ENCODE results near the gene CLCN1. TPM values are rescaled to one million over a fixed set of nuclear protein-coding genes. Genes with fewer than 3 reads are reported as not detected.

The CLCN1 gene
- total RNA-seq, 1 experiment from 2014 or later, result 0.13 TPM

- no peak overlapping the region for H2BK120ac ChIP-seq (ENCODE audit: low read depth, low read length, poor library complexity, severe bottlenecking)
- Mint-ChIP-seq H3K4me3 (no peak overlapping the region), H3K27me3 (ENCODE audit: low read depth) (peaks cover 4% of the 10 kb centered on the region), H3K4me1 (peaks cover 19 to 29% of the 10 kb centered on the region in 2 experiments), H3K27ac (no peak overlapping the region), H3K9me3 (no peaks in the 10 kb centered on the region; a peak in 1 of 5 replicates), H3K36me3 (ENCODE audit: insufficient read depth in 1 of 3, low read depth in 3 of 3) (no peaks in the 10 kb centered on the region; a peak in 1 of 7 replicates)
- no peaks in the 10 kb centered on the region for H3K23me2 ChIP-seq (ENCODE audit: insufficient read length, low read depth, low read length, poor library complexity, severe bottlenecking)
- no peak overlapping the region for H3K4ac ChIP-seq (ENCODE audit: low read depth, low read length)
- no peak for DNase-seq
- H3K9ac ChIP-seq (ENCODE audit: extremely low read depth, insufficient read length, low read length), result no peak overlapping the region
- H3K14ac ChIP-seq (ENCODE audit: insufficient read depth, low read length), result no peak overlapping the region
- WGBS (ENCODE audit: extremely low coverage, insufficient read length, low lambda C conversion rate), result no CpG with 5 or more reads among the region's 10 CpGs
- no peaks in the 10 kb centered on the region for H3K4me1 ChIP-seq (ENCODE audit: insufficient read depth, low read length)
- H4K20me1 ChIP-seq (ENCODE audit: control insufficient read depth, insufficient read depth, insufficient read length), result no peaks in the 10 kb centered on the region
- no peak overlapping the region for H2BK20ac ChIP-seq (ENCODE audit: low read depth, low read length, poor library complexity, severe bottlenecking)
- no peaks in the 10 kb centered on the region for H3K79me1 ChIP-seq (ENCODE audit: insufficient read depth, low read depth, low read length, poor library complexity, severe bottlenecking)
- no peaks in the 10 kb centered on the region for H3K27me3 ChIP-seq (ENCODE audit: insufficient read depth, low read length)
- H2AK5ac ChIP-seq (ENCODE audit: insufficient read length, low read length), result no peak overlapping the region
- H2BK5ac ChIP-seq (ENCODE audit: insufficient read length, low read length), result no peak overlapping the region
- H3K27ac ChIP-seq (ENCODE audit: insufficient read length, low read depth, low read length), result no peak overlapping the region
- H3K79me2 ChIP-seq (ENCODE audit: insufficient read depth, low read length), result no peaks in the 10 kb centered on the region
- H3T11ph ChIP-seq (ENCODE audit: low read length), result no peak overlapping the region
- H3K23ac ChIP-seq (ENCODE audit: insufficient read length, low read depth, low read length), result no peak overlapping the region
- H3K9me3 ChIP-seq (ENCODE audit: control insufficient read depth, low read depth, low read length), result no peaks in the 10 kb centered on the region
- H3K18ac ChIP-seq (ENCODE audit: insufficient read length, low read depth, low read length), result no peak overlapping the region
- no peak overlapping the region for H2BK12ac ChIP-seq (ENCODE audit: insufficient read length, low read depth, low read length)
- no peak overlapping the region for H4K91ac ChIP-seq (ENCODE audit: insufficient read length, low read depth, low read length)
- H2BK15ac ChIP-seq (ENCODE audit: low read depth, low read length), result no peak overlapping the region
- H4K5ac ChIP-seq (ENCODE audit: insufficient read length, low read depth, low read length), result no peak overlapping the region
- no peak overlapping the region for H2AFZ ChIP-seq (ENCODE audit: low read length)
- no peak overlapping the region for H3K56ac ChIP-seq (ENCODE audit: insufficient read length, low read depth, low read length)
- TF ChIP-seq CTCF (conservative IDR thresholded peaks at IDR 0.05), result no peak
- no peak overlapping the region for H4K8ac ChIP-seq (replicated peaks; ENCODE audit: insufficient read length, low read depth, low read length)
- H3K4me2 ChIP-seq (ENCODE audit: insufficient read depth, insufficient read length, low read length), result no peak overlapping the region
Observed at GRCh38 chr7:143321242-143321641, 5.3 kb downstream of the CLCN1 start.
